Measurements from ENCODE around the gene DCDC2B.

DNA sequence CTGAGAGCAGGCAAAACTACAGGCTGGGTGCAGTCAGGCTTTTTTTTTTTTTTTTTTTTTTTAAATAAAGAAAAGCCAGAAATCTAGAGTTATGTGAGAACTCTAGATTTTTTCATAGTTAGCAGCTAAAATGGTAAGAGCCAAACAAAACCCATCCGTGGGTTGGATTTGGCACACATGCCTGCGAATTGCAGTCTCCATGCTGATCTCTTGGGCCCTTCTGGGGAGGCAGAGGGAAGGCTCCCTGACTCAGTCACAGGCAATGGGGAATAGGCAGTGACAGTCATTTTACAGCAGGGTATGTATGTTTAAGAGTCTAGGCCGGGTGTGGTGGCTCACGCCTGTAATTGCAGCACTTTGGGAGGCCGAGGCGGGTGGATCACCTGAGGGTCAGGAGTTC, 26.8 kb upstream of the DCDC2B start:
- TF ChIP-seq, protein P1, sequence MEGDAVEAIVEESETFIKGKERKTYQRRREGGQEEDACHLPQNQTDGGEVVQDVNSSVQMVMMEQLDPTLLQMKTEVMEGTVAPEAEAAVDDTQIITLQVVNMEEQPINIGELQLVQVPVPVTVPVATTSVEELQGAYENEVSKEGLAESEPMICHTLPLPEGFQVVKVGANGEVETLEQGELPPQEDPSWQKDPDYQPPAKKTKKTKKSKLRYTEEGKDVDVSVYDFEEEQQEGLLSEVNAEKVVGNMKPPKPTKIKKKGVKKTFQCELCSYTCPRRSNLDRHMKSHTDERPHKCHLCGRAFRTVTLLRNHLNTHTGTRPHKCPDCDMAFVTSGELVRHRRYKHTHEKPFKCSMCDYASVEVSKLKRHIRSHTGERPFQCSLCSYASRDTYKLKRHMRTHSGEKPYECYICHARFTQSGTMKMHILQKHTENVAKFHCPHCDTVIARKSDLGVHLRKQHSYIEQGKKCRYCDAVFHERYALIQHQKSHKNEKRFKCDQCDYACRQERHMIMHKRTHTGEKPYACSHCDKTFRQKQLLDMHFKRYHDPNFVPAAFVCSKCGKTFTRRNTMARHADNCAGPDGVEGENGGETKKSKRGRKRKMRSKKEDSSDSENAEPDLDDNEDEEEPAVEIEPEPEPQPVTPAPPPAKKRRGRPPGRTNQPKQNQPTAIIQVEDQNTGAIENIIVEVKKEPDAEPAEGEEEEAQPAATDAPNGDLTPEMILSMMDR (IDR thresholded peaks at IDR 0.05 in 8 of 11, conservative IDR thresholded peaks at IDR 0.05 in 3 of 11), result no peak
- TF ChIP-seq POLR2A (IDR thresholded peaks at IDR 0.05), result no peak
- no peak for TF ChIP-seq POLR2AphosphoS5 (IDR thresholded peaks at IDR 0.05)
